NCI-H1436 treated with DMSO at 0.1 percent for 48 hours (cell line): ENCODE data around the gene HAVCR1.

Experiments
- DNase-seq: peaks from one replicate; lab custom pipeline; 2025; lab: John Stamatoyannopoulos, UW

HAVCR1 gene

DNA sequence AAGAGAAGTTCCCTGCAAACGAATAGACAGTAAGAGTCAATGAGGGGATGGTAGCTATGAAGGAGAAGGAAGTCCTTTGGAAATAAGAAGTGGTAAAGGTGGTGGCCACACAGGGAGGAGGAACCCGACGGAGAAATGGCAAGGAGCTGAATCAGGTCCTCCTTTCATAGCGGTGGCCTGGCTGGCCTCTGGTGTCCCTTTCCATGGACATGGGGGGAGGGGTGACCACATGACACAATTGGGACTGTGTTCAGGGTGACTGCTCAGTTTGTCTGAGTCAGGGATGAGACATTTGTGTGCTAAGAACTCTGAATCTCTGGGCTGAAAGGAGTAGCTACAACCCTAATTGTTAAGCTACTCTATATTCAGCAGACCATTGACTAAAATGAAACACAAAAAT is 67.2 kb downstream of the HAVCR1 start:
- DNase-seq, result no peak

DNA sequence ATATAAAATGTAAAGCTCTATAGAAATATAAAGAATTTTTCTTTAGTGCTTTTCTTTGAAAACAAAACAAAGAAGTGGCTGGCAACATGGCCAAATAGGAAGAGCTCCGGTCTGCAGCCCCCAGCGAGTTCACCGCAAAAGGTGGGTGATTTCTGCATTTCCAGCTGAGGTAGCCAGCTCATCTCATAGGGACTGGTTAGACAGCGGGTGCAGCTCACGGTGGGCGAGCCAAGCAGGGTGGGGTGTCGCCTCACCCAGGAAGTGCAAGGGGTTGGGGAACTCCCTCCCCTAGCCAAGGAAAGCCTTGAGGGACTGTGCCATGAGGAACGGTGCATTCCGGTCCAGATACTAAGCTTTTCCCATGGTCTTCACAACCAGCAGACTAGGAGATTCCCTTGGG is 74.9 kb downstream of the HAVCR1 start:
- DNase-seq, result no peak

DNA sequence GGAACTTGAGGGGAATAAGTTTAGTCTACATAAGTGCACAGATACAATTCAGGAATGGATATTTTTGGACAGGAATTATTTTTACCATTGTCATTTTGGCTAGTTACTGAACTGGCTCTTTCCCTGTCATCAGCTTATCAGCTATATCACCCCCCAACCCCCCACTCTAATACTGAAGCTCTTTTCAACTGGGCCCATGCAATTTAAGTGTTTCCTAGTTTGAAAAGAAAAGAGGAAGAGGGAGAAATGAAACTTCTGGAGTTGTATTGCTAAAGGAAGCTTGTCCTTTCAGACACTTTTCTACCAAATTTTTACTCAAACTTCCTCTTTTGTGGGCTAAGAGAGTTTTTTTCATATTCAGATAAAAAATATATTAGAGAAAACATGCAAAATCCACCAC is 77.4 kb downstream of the HAVCR1 start:
- no peak for DNase-seq
